HG02763 (cell line): ENCODE measurements around the gene DAPK1.

ENCODE experiments used
- ATAC-seq: cut with Tn5 transposase; IDR thresholded peaks from one replicate; pipeline ENCODE4 v1.9.1; 2021; ENCODE audit warnings: mild to moderate bottlenecking, moderate library complexity; ENCODE audit not compliant: unreplicated experiment

The DAPK1 gene

DNA sequence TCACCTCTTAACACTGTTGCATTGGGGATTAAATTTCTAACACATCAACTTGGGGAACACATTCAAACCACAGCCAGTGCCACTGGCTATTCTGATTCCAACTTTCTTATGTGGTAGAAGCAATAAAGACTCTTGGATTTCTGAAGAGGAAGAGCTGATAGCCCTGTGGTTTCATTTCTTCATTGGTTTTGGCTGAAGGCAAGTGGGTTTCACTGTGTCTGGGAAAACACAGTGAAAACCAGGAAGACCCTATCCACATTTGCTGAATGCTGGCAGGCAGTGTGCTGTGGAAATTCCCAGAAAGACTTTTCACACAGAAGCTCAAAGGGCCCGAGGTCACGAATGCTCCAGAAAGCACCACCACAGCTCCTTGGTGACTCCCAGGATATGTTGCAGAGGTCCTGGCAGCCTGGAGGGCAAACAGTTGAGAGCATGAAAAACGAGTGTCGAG lies 67.1 kb downstream of the DAPK1 start:
- ATAC-seq = no peak

GRCh38 chr9:87567001-87567400 lies 69.3 kb downstream of the DAPK1 start:
- ATAC-seq = no peak

DNA sequence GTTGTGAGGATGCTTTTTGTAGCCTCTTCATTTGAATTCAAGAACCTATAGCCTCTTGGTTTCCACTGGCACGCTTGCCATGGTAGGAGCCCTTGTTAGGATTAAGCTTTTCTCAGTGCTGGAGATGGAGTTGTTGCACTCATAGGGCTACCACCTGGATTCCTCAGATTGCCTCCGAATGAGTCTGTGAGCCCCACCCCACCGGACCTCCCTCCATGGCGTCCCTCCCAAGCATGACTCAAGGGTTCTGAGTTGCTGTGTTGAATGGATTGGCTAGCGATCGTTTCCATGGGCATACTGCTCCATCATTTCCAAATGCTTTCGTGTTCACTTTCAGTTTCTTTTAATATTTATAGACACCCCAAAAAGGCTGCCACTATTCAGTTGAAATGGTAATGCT lies 69.9 kb downstream of the DAPK1 start:
- no peak for ATAC-seq

- ATAC-seq = no peak
Observed at GRCh38 chr9:87567983-87568382, 70.3 kb downstream of the DAPK1 start.

GRCh38 chr9:87568401-87568800 lies 70.7 kb downstream of the DAPK1 start:
- no peak for ATAC-seq

GRCh38 chr9:87569008-87569509 lies 71.4 kb downstream of the DAPK1 start:
- ATAC-seq = no peak

GRCh38 chr9:87569518-87569917 lies 71.9 kb downstream of the DAPK1 start:
- ATAC-seq = no peak

DNA sequence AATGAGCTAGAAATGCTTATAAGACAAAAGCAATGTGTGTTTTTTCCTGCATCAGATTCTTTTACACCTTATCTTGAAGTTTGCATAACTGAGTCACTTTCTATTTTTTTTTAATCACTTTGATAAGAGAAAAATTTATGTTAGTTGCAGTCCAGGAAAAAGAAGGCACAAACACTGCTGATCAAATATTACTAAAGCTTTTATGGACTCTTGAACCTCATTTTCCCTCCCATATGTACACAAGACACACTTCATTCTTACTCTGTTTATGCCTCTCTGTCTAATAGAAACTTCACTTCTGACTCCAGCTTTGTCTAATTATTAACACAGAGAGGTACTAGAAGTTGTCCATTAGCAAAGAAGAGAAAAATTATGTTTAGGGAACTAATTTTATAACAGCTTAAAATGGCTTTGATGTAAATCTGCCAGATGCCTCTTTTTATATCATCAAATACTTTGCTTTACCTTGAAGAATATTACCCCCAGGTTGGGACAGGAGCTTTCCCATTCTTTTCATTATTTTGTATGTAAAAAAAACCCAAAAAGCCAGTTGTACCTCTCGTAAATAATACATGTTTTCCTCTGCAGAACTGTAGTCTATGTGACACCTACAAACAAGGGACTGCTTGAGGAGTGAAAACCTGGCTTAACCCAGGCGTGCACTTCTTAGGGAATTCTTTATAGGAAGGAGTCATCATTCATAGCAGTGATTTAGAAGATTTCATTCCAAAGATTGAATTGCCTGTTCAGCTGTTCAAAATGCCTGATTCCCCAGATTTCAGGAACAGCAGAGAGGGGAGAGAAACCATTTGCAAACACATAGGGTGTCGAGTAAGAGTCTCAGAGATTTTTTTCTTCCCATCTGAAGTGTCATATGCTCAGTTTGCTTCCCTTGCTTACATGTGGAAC lies 72.6 kb downstream of the DAPK1 start:
- ATAC-seq = no peak

GRCh38 chr9:87572719-87573118 lies 75.1 kb downstream of the DAPK1 start:
- ATAC-seq = no peak

- ATAC-seq = no peak
Observed at GRCh38 chr9:87573841-87574342, 76.2 kb downstream of the DAPK1 start.

DNA sequence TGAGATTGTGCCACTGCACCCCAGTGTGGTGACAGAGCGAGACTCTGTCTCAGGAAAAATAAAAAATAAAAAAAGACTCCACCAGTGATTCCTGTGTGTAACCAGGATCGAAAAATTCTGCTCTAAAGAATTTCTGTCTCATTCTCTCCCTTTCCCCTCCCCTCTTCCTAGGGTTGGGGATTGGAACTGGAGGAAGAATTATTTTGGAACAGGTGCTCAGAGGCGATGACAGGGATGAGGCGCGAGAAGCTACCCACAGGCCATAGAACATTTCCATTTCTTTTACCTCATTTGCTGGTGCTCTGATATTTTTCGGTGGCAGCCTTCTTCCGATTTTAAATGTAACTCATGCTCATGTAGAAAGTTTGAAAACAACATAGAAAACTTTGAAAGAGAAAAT lies 80.1 kb downstream of the DAPK1 start:
- no peak for ATAC-seq

GRCh38 chr9:87578625-87579024 lies 81.0 kb downstream of the DAPK1 start:
- ATAC-seq = no peak

DNA sequence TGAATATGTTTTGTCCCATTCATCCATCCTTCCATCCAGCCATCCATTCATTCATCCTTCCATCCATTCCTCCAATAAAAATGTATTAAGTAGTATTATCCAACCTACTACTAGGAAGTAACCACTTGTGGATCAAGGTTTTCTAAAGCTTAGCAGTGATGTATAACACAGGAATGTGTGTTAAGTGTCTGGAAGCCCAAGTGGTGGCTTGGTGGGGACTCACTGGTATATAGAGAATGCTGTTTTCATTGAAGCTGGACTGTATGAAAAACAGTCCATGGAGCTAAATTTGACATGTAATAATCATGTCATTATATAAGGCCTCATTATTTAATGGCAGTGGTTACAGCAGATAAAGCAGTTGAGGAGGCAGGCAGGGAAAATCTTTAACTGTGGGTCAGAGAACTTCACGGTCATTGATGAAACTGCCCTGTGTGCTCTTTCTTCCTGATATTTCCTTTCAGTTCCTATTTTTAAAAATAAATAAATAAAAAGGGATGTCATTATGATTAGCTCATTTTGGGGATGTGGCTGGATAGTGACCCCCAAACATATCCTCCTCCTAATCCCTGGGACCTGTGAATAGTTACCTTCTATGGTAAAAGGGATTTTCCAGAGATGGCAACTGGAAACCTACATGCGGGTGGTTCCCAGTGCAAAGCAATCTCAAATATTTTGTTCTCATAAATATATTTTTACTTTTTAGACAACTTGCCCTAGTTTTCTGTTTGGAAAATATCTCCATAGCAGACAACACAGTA lies 82.3 kb downstream of the DAPK1 start:
- ATAC-seq = no peak

DNA sequence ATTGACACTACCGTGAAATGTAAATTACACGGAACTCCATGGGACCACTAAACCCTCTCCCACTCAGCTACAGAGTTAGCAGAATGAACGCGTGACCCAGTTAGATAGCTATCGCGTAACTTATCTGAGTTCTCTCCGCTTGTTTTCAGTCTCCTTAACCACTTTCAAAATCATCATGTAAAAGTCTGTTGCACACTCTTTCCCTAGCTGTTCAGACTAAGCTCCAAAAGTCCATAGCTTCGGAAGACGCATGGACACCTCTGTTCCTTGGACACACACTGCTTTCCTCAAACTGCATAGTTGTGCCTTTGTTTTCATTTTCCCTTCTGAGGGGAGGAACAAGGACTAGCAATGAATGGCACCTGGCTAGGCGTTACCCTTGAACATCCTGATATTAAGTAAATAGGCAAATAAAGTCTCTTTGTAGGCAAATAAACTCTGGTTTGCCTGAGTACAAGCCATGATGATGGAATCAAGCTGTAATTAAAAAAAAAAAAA lies 83.3 kb downstream of the DAPK1 start:
- no peak for ATAC-seq

DNA sequence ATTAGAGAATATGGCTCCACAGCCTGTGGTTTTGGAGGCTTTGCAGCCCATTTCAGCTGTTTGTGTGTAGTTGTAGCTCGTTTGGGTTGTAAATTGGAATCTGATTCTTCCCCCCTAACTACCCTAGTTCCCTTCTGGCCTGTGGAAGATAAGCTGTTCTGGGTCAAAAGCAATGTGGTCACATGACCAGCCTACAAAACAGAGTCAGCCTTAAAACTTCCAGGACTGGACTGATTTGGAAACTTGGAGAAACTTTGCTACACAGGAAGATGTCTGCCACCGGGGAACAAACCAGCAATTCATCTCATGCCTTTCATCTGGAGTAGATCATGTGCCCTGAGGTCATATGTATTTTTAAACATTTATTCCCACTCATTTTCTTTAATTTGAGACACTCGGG lies 83.8 kb downstream of the DAPK1 start:
- no peak for ATAC-seq

DNA sequence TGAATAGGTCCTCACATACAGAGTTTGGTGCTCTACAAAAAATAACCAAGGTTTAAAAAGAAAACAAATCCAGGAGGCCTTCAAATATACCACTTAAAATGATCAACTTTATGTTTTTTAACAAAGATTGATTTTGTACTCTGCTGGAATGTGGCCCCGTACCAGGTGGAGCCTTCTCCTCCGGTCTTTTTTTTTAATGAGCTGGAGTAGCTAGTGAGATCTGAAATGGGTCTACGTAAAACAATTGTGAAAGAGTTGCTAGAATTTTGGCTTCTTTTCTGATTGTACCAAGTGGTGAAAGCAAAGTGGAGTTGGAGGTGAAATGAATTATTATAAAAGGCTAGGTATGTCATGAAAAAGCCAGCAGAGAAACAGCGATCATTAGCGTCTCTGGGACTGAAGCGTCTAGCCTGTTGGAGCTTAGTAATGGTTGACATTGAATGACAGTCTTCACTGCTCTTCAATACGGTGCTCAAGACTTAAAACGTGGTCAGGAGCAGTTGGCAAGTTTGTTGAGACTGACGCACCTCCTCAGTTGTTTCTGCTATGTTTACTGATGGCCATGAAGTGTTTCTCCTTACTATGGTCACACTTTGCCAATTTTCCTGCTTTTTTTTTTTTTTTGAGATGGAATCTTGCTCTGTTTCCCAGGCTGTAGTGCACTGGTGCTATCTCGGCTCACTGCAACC lies 84.4 kb downstream of the DAPK1 start:
- no peak for ATAC-seq

DNA sequence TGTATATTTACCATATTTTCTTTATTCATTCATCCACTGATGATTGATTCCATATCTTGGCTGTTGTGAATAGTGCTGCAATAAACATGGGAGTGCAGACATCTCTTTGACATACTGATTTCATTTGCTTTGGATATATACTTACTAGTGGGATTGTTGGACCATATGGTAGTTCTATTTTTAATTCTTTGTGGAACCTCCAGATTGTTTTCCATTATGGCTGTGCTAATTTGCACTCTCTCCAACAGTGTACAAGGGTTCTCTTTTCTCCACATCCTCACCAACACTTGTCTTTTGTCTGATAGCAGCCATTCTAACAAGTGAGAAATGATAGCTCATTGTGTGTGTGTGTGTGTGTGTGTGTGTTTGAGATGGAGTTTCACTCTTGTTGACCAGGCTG lies 86.7 kb downstream of the DAPK1 start:
- ATAC-seq = no peak

DNA sequence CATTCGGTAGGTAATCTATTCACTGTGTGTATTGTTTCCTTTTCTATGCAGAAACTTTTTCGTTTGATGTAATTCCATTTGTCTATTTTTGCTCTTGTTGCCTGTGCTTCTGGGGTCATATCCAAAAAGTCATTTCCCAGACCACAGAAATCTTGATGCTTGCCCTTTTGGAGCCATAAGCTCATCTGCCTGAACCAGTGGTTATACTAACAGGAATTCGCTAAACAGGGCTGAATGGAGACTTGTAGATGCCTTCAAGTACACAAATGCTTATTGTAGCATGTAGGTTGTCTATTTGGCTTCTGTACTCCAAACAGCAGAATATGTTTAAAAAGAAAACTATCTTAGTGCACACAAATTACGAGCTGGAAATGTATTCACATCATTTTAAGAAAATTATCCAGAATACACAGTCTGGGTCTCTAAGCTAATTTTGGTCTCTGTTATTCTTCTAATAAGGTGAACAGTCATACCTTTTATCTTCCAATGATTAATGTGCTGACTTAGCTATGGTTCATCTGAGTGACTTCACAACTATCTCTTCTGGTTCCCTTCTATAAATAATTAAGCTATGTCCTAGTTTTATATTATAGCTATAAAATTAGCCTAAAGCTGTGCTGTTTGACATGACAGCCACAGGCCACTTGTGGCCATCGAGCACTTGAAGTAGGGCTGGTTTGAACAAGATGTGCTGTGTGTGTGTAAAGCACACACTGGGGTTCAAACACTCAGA lies 87.6 kb downstream of the DAPK1 start:
- no peak for ATAC-seq

GRCh38 chr9:87586731-87587355 lies 89.2 kb downstream of the DAPK1 start:
- no peak for ATAC-seq

DNA sequence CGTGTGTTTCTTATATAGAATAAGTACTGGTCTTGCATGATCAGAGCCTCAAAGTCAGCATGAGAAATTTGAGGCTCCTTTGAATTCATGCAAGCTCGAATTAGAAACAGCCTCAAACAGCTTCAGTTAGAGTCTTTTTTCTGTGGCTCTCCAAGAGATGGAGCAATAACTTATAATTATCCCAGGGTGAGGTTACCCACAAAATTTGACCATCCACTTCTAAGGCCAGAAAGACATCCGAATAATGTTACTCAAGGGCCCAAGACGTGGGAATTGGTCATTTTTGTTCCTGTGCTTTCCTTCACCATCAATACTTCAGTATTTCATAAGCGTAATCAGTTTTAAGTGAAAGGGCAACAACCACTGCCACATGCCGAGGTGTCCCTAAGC lies 89.7 kb downstream of the DAPK1 start:
- no peak for ATAC-seq
